Colonic mucosa (tissue), 4 donors: ENCODE results near the gene CLEC18B. TPM values are rescaled to one million over a fixed set of nuclear protein-coding genes. Genes with fewer than 3 reads are reported as not detected.
"Not testable (repeated sequence)": the region's sequence is repeated elsewhere in the genome, so short reads cannot be mapped to it uniquely, and the experiment has no call there.

Source experiments
- DNase-seq: peaks from one replicate; pipeline ENCODE4 v3.0.0-alpha.2; 2020
- H3K27ac ChIP-seq: fragments of 200-600 bp; one replicate; pipeline ENCODE4 v1.8.0; 2021
- H3K27me3 ChIP-seq: fragments of 200-600 bp; one replicate; pipeline ENCODE4 v1.8.0; 2021
- H3K36me3 ChIP-seq: fragments of 200-600 bp; one replicate; pipeline ENCODE4 v1.8.0; 2021
- H3K4me1 ChIP-seq: fragments of 200-600 bp; one replicate; pipeline ENCODE4 v1.8.0; 2021; ENCODE audit warnings: mild to moderate bottlenecking
- H3K4me3 ChIP-seq: fragments of 200-600 bp; one replicate; pipeline ENCODE4 v1.8.0; 2021
- H3K9ac ChIP-seq, 2 donors: one replicate each; pipeline ENCODE4 v1.7.0; 2013; ENCODE audit warnings: control low read depth in 2 of 2, low read depth in 2 of 2, low read length in 2 of 2
- H3K9me3 ChIP-seq: fragments of 200-600 bp; one replicate; pipeline ENCODE4 v1.8.0; 2021
- intact Hi-C: fragments of 100-400 bp; cut with DNase I; formaldehyde crosslinking; loops from one replicate; pipeline ENCODE4 v1.14.1; 2022
- total RNA-seq, 2 donors: library from RNA; stranded (reverse); fragmentation: NEBNext Ultra II Directional in 1 of 2; extraction: Animal tissue kit (Norgen Biotek cat#: 25700) in 1 of 2; gene quantifications; one replicate each; pipeline ENCODE4 v1.2.1, GENCODE V29; 2021
- TF ChIP-seq, protein P1 (sequence below): fragments of 200-600 bp; IDR thresholded peaks from one replicate; pipeline ENCODE4 v1.8.0; 2022; ENCODE audit warnings: antibody characterized with exemption, mild to moderate bottlenecking
- donor health status: healthy.
- donor health status: DM: no; HTN: no; CAD: no.
- donor health status: DM: no; HTN: no; CAD: no.

CLEC18B gene
- 1 to 10 TPM; 1.6 to 1.9 TPM for total RNA-seq

DNA sequence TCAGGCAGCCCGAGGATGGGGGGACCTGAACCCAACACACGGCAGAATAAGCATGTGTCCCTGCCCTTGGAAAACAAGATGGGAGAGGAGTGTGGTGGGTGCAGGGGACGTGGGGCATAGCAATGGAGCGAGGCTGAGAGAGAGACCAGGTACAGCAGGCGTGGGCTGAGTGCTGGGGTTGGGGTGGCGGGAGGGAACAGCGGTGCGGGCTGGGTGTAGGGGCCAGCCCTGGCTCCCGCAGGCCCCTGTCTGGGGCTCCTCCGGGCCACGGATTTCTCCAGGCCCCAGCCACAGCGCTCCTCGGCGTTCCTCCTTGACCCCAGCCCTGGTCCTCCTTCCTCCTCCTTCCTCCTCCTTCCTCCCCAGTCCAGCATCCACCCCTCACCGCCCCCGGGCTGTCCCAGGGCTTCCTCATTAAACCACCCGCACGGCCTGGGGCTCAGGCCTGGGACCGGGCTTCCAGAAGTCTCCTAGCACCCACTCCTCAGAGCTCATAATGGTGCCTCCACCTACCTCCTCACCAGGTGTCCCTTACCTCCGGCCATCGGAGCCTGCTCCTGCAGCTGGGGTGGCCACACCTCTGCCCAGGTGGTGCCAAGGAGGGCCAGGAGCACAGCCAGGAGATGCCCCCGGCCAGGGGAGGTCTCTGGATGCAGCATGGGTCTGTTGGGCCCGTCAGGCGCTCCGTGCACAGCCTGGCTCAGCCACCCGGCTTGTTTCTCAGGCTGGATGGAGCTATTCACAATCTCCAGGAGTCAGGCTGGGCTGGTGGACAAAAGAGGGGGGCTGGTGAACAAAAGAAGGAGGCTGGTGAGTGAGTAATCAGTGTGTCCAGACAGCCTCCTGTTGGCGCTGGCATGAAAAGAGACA, at the start of gene CLEC18B:
Gene CLEC18B, minus strand, starts transcription at position 867 of the 870 bp plus-strand sequence. Its CDS starts 208 bp downstream, at position 659.
- H3K36me3 ChIP-seq, H3K9me3 ChIP-seq, H3K4me3 ChIP-seq, intact Hi-C loops, H3K27ac ChIP-seq, H3K4me1 ChIP-seq, H3K9ac ChIP-seq, H3K27me3 ChIP-seq, DNase-seq: not testable (repeated sequence)

DNA sequence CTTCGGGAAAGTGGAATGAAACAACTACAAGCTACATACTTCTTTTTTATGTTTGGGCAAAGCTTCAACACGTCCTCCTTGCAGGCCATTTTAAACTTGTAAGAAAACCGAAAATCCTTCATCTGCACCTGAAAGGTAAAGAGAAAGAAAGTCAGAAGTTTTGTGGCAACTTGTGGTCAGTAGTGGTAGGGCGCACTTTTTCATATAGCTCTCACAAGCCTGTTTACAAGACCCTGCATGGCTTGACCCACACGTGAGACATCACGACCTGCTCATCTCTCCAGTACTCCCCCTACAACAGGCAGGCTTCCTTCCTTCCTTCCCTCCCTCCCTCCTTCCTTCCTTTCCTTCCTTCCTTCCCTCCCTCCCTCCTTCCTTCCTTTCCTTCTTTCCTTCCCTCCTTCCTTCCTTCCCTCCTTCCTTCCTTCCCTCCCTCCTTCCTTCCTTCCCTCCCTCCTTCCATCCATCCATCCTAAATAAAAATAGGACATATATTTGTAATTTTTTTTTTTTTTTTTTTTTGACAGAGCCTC, 48.7 kb upstream of the CLEC18B start:
- Histone ChIP-seq H3K9me3 (no peaks in the 10 kb centered on the region), H3K27ac (no peak overlapping the region), H3K4me1 (no peaks in the 10 kb centered on the region), H3K36me3 (peaks cover 28% of the 10 kb centered on the region), H3K27me3 (no peaks in the 10 kb centered on the region), H3K4me3 (no peak overlapping the region), H3K9ac (no peak overlapping the region)
- no peak for DNase-seq
- intact Hi-C loops, result no loop called here
- TF ChIP-seq, protein P1, sequence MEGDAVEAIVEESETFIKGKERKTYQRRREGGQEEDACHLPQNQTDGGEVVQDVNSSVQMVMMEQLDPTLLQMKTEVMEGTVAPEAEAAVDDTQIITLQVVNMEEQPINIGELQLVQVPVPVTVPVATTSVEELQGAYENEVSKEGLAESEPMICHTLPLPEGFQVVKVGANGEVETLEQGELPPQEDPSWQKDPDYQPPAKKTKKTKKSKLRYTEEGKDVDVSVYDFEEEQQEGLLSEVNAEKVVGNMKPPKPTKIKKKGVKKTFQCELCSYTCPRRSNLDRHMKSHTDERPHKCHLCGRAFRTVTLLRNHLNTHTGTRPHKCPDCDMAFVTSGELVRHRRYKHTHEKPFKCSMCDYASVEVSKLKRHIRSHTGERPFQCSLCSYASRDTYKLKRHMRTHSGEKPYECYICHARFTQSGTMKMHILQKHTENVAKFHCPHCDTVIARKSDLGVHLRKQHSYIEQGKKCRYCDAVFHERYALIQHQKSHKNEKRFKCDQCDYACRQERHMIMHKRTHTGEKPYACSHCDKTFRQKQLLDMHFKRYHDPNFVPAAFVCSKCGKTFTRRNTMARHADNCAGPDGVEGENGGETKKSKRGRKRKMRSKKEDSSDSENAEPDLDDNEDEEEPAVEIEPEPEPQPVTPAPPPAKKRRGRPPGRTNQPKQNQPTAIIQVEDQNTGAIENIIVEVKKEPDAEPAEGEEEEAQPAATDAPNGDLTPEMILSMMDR, result no peak

DNA sequence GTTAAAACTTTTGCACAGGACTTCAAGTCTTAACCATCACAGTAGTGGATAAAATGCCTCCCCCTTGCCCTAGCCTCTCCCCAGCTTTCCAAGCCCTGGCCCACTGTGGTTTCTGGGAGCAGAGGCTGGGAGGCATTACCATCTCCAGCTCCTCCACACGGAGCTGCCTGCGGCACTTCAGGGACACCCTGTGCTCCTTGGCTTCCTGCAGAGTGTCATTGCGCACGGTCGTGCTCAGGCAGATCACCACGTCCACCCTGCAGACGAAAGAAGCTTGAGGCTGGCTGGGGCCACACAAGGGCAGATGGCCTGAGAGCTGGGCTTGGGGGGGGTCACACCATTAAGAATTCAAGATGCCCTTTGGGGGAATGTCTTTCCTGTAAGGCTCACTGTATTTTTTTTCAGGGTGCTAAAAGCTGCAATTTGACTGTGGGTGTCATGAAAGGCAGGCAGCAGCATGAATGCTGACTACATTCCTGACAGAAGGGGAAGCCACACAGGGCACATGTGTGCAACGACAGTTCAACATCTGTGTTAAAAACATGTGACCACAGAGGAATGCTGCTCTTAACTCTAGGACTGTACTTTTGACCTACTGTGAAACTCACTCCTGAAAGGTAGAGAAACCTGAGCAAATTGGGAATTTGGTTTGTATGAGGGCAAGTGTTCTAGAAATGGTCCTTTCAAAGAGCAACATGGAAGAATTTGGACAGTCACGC, 47.7 kb upstream of the CLEC18B start:
- TF ChIP-seq, protein P1, result no peak
- H3K9ac ChIP-seq, result no peak overlapping the region
- DNase-seq, result no peak
- intact Hi-C loops, result no loop called here
- no peaks in the 10 kb centered on the region for H3K9me3 ChIP-seq
- H3K27ac ChIP-seq, result no peak overlapping the region
- peaks cover 28% of the 10 kb centered on the region for H3K36me3 ChIP-seq
- no peaks in the 10 kb centered on the region for H3K27me3 ChIP-seq
- no peaks in the 10 kb centered on the region for H3K4me1 ChIP-seq
- H3K4me3 ChIP-seq, result no peak overlapping the region

DNA sequence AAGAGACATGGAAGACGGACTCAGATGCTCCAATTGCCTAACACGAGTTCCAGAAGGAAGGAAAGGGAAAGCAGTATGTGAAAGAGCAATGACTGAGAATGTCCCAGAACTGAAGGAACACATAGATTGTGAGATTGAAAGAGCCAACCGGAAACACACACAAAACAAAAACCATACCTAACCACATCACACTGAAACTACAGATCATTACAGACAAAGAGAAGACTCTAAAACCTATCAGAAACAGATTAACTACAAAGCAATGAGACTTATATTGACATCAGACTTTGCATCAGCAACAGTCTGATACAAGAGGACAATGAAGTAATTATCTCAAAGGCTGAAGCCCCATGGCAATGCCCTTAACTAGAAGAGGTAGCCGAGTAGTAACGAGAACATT, 45.6 kb upstream of the CLEC18B start:
- TF ChIP-seq, protein P1, result no peak
- H3K4me1 ChIP-seq, result no peaks in the 10 kb centered on the region
- no peak overlapping the region for H3K27ac ChIP-seq
- intact Hi-C loops, result no loop called here
- no peak overlapping the region for H3K4me3 ChIP-seq
- peaks cover 33% of the 10 kb centered on the region for H3K36me3 ChIP-seq
- H3K9me3 ChIP-seq, result no peaks in the 10 kb centered on the region
- H3K9ac ChIP-seq, result no peak overlapping the region
- no peaks in the 10 kb centered on the region for H3K27me3 ChIP-seq
- no peak for DNase-seq

DNA sequence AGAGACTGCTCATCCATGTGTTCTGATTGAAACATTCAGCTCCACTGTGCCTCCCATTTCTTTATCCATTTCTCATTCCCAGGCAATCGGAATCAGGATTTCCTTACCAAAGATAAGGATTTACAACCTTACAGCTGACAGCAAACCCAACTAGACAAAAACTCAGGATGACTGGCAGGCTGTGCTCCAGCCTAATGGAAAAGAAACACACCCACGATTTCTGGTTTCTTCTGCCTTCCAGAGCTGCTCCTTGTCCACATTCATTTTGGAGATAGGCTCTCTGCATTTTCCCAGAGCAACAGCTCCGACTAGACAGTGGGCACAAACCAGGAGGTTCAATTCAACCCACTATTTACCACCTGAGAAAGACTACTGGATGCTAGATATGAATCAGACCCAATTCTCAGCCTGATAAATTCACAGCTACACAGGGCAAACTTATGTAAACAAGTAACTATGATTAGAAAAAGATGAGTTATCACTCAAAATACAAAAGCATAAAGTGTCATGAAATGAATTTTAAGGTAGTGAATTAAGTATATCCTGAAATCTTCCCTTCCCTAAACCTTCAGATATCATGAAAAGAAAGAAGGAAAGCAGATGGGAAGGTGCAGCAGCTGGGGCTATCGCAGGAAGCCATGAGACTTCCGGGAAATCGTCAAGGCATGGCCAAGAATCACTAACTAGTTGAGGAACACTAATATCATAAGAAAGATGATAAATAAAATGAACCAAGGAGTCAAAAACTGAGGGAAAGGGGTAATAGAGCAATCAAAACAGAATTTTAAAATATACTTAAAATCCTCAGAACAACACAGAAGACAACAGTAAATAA, 44.8 kb upstream of the CLEC18B start:
- Histone ChIP-seq H3K9me3 (no peaks in the 10 kb centered on the region), H3K36me3 (peaks cover 27% of the 10 kb centered on the region), H3K4me3 (no peak overlapping the region), H3K9ac (no peak overlapping the region), H3K4me1 (no peaks in the 10 kb centered on the region), H3K27me3 (no peaks in the 10 kb centered on the region), H3K27ac (no peak overlapping the region)
- intact Hi-C loops, result no loop called here
- TF ChIP-seq, protein P1, result no peak
- no peak for DNase-seq
